HEK293T (cell line): ENCODE results near the gene FUBP1.

Experiments used
- FOXA1 ChIP-seq: fragments of 450-650 bp; IDR thresholded peaks from 2 replicates; pipeline ENCODE4 v1.6.1; 2016; ENCODE audit warnings: mild to moderate bottlenecking
- FOXK2 ChIP-seq: fragments of 450-650 bp; IDR thresholded peaks from 2 replicates; pipeline ENCODE4 v1.6.1; 2016; ENCODE audit warnings: mild to moderate bottlenecking
- FOXM1 ChIP-seq: fragments of 450-650 bp; IDR thresholded peaks from 2 replicates; pipeline ENCODE4 v1.6.1; 2017; ENCODE audit warnings: mild to moderate bottlenecking, borderline replicate concordance
- HDGF ChIP-seq: fragments of 450-650 bp; IDR thresholded peaks from 2 replicates; pipeline ENCODE4 v1.6.1; 2017; ENCODE audit warnings: antibody characterized with exemption, borderline replicate concordance
- TARDBP ChIP-seq: fragments of 450-650 bp; IDR thresholded peaks from 2 replicates; pipeline ENCODE4 v1.6.1; 2016

DNA sequence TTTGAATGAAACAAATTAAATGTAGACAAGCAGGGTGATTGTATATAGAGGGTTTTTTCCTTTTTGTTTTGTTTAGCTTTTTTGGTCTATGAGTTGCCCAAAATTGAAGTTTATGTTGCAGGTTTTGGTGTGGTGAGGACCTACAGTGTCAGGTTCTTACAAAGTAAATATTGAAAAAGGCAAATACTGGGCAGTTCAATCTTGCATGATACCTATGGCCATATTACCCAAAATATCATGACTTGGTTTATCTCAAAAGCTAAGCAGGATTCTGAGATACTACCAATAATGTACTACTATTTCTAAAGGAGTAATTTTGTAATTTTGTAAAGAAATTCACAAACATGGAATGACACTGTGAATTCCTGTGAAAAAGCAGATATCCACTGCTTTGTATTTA is 27.6 kb upstream of the FUBP1 start:
- TF ChIP-seq FOXK2 = no peak
- TF ChIP-seq HDGF = no peak
- TF ChIP-seq FOXM1 = no peak
- TF ChIP-seq FOXA1 = no peak
- no peak for TF ChIP-seq TARDBP
